Stimulated activated CD8-positive, alpha-beta memory T cell treated with anti-CD3 and anti-CD28 coated beads, Interleukin-2, amount 100 ng/mL, for 1 hour (primary cell): ENCODE results near the gene ZNF728.
"Not testable (repeated sequence)": the region's sequence is repeated elsewhere in the genome, so short reads cannot be mapped to it uniquely, and the experiment has no call there.

Source experiments
- DNase-seq, 2 donors: peaks; one replicate each; pipeline ENCODE4 v3.0.0-alpha.2; 2020; ENCODE audit warnings: low read depth in 2 of 2

The ZNF728 gene

DNA sequence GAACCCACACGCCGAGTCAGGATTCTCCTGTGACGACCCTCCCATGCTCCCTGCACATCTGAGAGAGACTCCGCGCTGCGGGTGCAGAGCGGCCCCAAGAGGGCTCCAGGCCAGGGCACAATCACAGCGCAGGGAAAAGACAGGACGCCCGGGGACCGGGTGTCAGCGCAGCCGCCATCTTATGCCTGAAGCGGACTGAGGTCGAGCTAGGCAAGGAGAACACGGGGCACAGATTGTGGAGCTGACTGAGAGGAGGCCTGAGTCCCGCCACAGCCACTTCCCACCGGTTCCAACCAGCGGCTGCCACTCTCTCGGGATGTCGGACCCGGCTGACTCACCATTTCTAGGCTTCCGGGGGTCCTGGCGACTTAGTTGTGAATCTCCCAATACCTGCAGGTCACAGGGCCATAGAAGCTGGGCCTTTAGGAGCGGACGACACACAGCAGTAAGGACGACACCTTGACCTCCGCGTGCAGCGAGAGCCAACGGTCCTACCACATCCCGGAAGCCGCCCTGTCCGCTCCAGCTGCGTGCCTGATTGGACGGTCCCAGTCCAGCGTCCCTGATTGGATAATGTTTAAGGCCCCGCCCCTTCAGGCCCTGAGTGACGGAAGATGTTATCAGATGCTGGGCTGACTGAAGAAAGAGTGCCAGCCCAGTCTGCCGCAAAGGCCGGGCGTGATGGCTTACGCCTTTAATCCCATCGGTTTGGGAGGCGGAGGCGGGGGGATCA lies at the start of gene ZNF728:
Gene ZNF728 (minus strand): TSS at position 487 of the 733 bp plus-strand sequence. CDS start 146 bp downstream, at position 341.
- no peak for DNase-seq

DNA sequence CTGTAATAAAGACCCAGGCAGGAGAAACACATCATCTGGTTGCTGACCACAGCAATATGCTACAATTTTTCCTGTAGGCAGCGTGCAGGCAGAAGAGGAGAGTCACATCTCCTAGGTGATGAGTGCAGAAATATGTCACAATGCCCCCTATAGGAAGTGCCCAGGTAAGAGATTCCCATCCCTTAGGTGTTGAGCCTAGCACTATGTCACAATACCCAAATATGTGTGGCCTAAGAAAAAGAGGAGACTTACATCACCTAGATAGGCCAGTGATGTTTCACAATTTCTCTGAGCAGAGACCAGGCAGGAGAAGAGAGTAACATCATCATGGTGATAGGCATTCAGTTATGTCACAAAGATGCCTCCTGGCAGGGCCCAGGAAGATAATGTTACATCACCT lies 49.4 kb upstream of the ZNF728 start:
- DNase-seq, result no peak

DNA sequence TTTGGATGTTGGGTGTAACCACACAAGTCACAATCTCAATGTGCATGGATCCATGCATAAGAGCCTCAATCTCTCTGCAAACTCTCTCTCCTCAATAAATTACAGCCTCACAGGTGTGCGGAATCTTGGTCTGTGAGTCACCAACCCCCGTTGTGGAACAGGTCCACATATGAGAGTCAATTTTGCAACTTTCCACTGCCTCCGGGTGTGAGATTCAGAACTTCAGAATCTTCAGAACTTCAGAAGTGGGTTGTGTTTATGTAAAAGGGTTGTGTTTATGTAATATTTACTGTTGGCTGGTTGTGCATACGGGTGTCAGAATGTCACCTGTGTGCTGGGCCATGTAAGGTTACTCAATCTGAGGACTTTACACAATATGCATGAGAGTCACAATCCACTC lies 46.3 kb upstream of the ZNF728 start:
- no peak for DNase-seq

DNA sequence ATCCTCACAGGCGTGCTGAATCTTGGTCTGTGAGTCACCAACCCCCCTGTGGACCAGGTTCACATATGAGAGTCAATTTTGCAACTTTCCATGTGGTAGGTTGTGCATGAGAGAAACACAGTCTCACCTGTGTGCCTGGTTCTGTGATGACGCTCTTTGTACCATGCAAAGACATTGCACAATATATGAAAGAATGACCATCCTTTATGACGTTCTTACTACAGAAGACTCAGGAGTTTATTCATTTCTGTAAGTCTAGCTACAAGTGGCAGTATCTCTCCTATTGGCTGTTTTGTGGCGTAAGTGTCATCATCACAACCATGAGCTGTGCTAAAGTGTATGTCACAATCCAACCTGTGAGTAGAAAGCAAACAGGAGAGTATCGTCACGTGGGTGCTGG lies 43.8 kb upstream of the ZNF728 start:
- no peak for DNase-seq

DNA sequence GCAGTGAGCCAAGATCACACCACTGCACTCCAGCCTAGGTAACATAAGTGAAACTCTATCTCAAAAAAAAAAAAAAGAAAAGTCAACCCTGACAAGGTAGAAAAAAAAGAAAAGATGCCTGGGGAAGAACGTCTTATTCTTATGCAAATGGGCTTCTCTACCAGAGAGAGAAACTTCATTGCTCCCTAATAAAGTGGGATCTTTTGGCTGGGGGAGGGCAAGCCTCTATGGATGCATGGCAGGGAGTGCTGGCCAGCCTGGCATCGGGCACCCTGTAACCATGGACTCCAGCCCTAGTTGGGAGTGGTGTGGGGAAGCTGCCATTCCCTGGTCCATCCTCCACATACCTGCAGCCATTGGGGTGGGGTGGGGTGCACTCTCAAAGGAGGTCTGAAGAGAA lies 30.7 kb upstream of the ZNF728 start:
- DNase-seq, result no peak

DNA sequence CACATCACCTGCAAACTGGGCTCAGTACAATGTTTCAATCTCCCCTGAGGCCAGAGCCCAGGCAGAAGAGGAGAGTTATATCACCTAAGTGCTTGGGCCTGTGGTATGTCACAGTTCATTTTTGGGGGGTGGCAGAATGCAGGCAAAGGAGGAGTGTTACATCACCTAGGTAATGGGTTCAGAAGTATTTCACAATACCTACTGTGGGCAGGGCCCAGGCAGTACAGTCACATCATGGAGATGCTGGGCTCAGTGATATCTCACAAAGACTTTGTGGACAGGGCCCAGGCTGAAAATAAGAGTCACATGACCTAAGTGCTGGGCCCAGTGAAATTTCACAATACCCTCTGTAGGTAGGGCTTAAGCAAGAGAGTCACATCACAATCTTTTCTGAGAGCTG lies 12.7 kb upstream of the ZNF728 start:
- DNase-seq, result no peak

DNA sequence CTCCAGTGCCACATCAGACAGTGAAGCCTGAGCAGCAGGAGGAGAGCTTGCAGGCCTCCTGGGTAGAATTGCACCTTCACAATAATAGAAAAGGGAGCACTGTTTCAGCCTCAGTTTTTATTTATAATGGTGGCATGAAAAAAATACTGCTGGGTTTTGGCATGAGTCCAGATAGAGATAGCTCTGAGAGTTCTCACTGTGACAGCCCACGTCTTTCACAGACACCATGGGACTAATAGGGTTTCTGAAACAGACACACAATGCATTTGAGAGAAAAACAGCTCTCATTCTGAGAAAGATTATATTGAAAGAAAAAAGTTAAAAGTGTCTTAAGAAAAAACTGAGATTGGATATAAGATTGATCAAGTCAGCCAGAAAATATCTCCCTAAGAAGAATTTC lies 8.0 kb downstream of the ZNF728 start:
- DNase-seq, result not testable (repeated sequence)

DNA sequence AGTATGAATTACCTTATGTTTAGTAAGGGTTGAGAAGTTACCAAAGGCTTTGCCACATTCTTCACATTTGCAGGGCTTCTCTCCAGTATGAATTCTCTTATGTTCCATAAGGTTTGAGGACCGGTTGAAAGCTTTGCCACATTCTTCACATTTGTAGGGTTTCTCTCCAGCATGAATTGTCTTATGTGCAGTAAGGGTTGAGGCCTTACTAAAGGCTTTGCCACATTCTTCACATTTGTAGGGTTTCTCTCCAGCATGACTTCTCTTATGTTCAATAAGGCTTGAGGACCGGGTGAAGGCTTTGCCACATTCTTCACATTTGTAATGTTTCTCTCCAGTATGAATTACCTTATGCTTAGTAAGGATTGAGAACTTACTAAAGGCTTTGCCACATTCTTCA lies 26.7 kb downstream of the ZNF728 start:
- no peak for DNase-seq

DNA sequence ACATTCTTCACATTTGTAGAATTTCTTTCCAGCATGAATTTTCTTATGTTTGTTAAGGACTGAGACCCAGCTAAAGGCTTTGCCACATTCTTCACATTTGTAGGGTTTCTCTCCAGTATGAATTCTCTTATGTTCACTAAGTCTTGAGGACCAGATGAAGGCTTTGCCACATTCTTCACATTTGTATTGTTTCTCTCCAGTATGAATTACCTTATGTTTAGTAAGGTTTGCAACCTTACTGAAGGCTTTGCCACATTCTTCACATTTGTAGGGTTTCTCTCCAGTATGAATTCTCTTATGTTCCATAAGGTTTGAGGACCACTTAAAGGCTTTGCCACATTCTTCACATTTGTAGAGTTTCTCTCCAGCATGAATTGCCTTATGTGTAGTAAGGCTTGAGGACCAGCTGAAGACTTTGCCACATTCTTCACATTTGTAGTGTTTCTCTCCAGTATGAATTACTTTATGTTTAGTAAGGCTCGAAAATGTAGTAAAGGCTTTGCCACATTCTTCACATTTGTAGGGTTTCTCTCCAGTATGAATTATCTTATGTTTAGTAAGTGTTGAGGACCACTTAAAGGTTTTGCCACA lies 27.3 kb downstream of the ZNF728 start:
- not testable (repeated sequence) for DNase-seq

DNA sequence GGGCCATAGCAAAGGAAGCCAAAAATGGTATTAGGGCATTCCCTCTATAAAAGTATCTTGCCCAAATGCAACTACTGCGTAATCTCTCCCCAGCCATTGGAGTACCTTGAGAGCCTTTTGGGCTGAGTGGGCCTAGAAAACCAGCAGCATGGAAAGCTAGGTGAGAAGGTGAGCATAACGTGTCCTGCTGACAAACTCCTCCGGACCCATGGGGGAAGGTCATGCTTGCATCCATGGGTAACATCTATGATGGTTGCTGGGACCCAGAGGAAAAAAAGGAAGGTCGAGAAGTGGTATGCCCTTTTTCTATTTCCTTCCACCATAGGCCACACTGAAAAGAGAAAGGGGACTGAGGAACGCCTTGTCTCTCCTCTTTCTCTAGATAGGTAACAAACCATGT lies 57.4 kb downstream of the ZNF728 start:
- DNase-seq, result no peak

DNA sequence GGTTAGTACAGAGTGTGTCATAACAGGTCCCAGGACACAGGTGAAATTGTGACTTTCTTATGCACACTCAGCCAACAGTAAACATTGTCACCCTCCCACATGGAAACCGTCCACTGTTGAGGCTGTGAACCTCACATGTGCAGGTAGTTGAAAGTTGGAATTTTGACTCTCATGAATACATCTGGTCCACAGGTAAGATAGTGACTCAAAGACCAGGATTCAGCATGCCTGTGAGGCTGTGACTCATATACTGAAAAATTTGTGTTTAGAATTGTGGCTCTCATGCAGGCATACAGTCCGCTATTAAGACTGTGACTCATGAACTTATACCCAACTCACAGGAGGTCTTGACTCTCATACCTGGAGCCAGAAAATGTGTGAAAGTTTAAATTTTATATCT lies 67.8 kb downstream of the ZNF728 start:
- DNase-seq, result no peak

DNA sequence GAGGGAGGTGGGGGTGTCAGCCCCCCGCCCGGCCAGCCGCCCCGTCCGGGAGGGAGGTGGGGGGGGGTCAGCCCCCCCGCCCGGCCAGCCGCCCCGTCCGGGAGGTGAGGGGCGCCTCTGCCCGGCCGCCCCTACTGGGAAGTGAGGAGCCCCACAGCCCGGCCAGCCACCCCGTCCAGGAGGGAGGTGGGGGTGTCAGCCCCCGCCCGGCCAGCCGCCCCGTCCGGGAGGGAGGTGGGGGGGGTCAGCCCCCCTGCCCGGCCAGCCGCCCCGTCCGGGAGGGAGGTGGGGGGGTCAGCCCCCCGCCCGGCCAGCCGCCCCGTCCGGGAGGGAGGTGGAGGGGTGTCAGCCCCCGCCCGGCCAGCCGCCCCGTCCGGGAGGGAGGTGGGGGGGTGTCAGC lies 75.4 kb downstream of the ZNF728 start:
- DNase-seq, result not testable (repeated sequence)

DNA sequence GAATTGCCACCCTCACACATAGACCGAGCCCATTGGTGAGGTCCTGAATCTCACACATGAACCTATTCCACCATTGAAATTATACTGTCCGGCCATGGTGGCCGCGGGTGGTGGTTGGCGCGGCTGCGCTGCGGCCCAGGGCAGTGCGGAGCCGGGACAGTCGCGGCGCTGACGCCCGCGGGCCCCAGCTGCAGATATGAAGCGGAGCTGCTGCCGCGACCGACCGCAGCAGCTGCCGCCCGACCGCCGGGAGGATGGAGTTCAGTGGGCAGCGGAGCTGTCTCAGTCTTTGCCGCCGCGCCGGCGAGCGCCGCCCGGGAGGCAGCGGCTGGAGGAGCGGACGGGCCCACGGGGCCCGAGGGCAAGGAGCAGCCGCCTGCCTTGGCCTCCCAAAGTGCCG lies 77.8 kb downstream of the ZNF728 start:
- DNase-seq, result not testable (repeated sequence)
